ENCODE data around the gene NXPH1.

GRCh38 chr7:8638076-8638475 lies 204.7 kb downstream of the NXPH1 start:
- TF ChIP-seq POLR2AphosphoS5 (IDR thresholded peaks at IDR 0.05) (no peak), CTCF (IDR thresholded peaks at IDR 0.05 in 8 of 11, conservative IDR thresholded peaks at IDR 0.05 in 3 of 11) (no peak)

Measured in spleen (tissue), 7 donors.